NK-92 treated with Interleukin-12 subunit alpha and Interleukin-12 subunit beta, amount 100 ng/mL, for 24 hours (cell line): Measurements from ENCODE around the gene OVCA2.
"Not testable (repeated sequence)": the region's sequence is repeated elsewhere in the genome, so short reads cannot be mapped to it uniquely, and the experiment has no call there.

ENCODE experiments used
- DNase-seq: peaks from one replicate; lab custom pipeline; 2025; lab: John Stamatoyannopoulos, UW

OVCA2 gene

GRCh38 chr17:2041561-2042389 is at the start of gene OVCA2:
Gene OVCA2 (plus strand): TSS chr17:2042022. CDS start chr17:2042048, 26 bp downstream.
- peak; percentile 81 for DNase-seq

- no peak for DNase-seq
Observed at GRCh38 chr17:1992541-1992940, 49.3 kb upstream of the OVCA2 start.

GRCh38 chr17:1994707-1995106 is 47.1 kb upstream of the OVCA2 start:
- no peak for DNase-seq

- DNase-seq, result no peak
Observed at GRCh38 chr17:1995321-1995892, 46.4 kb upstream of the OVCA2 start.

- DNase-seq, result no peak
Observed at GRCh38 chr17:1995907-1996799, 45.7 kb upstream of the OVCA2 start.

GRCh38 chr17:1996800-1997288 is 45.0 kb upstream of the OVCA2 start:
- DNase-seq, result no peak

- DNase-seq, result no peak
Observed at GRCh38 chr17:1997289-1997926, 44.4 kb upstream of the OVCA2 start.

GRCh38 chr17:1997927-1998742 is 43.7 kb upstream of the OVCA2 start:
- DNase-seq, result no peak

GRCh38 chr17:1999557-2000251 is 42.1 kb upstream of the OVCA2 start:
- DNase-seq, result no peak

GRCh38 chr17:2002767-2003329 is 39.0 kb upstream of the OVCA2 start:
- DNase-seq, result no peak

- DNase-seq, result no peak
Observed at GRCh38 chr17:2003525-2003924, 38.3 kb upstream of the OVCA2 start.

GRCh38 chr17:2004435-2004952 is 37.3 kb upstream of the OVCA2 start:
- DNase-seq, result no peak

- no peak for DNase-seq
Observed at GRCh38 chr17:2008332-2009126, 33.3 kb upstream of the OVCA2 start.

GRCh38 chr17:2009737-2010136 is 32.1 kb upstream of the OVCA2 start:
- DNase-seq, result no peak

- DNase-seq, result no peak
Observed at GRCh38 chr17:2011411-2012371, 30.1 kb upstream of the OVCA2 start.

GRCh38 chr17:2012499-2012898 is 29.3 kb upstream of the OVCA2 start:
- DNase-seq, result no peak

GRCh38 chr17:2013220-2013993 is 28.4 kb upstream of the OVCA2 start:
- DNase-seq, result not testable (repeated sequence)
